IPS-NIHi11 (cell line): Measurements from ENCODE around the gene IL1RAPL2.
A peak's percentile ranks its signal among the peaks of the same experiment; 100 is the strongest.

Experiments
- DNase-seq: peaks from one replicate; pipeline ENCODE4 v3.0.0; 2012; ENCODE audit warnings: mixed read lengths, low spot score

Gene IL1RAPL2

DNA sequence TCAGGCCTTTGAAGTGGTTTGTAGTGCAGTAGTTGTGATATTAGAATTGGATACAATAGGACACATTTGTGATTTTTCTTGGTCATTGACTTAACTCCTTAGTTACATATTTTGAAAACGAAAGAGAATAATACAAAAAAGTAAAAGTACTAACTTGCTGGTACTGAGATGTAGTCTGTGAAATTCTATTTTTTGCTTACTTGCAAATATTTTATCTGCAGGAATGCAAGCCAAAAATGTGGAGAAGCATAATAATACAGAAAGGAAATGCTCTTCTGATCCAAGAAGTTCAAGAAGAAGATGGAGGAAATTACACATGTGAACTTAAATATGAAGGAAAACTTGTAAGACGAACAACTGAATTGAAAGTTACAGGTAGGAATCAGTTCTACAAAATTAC lies 701.2 kb downstream of the IL1RAPL2 start:
- no peak for DNase-seq

GRCh38 chrX:105269386-105269785 lies 703.4 kb downstream of the IL1RAPL2 start:
- DNase-seq, result no peak

- no peak for DNase-seq
Observed at GRCh38 chrX:105273326-105273725, 707.3 kb downstream of the IL1RAPL2 start.

DNA sequence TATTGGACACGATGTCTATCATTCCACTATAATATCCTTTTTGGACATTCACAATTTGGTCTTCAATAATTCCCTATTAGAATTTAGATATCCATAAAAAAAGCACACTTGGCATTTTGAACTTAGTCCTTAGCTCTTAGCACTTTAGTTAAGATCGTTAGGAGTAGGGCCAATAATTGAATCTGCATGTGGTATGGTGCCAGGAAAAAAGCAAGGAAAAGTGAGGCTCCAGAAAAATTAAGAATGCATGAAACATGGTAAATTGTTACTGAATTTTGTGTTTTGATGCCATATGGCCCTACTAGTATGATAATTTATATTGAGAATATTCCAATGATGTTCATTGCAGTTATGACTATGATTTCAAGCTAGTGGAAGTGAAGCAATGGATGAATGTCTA lies 708.1 kb downstream of the IL1RAPL2 start:
- no peak for DNase-seq

DNA sequence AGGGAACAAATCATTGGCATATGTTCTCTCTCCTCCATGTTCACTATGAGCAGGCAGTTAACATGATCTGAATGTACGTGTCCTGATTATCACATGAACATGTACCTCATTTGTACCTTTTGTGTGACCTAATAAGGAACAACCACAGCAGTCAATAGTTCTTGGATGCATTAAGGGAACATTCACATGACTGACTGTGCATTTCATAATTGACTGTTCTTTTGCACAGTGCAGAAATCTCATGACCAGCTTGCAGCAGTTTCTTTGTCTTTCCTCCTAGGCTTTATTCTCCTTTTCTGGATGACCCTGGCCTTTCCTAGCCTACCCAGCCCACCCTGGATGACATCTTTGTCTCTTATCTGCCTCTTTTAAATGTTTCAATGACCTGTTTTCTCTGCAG lies 711.1 kb downstream of the IL1RAPL2 start:
- DNase-seq, result no peak

- no peak for DNase-seq
Observed at GRCh38 chrX:105282077-105282476, 716.1 kb downstream of the IL1RAPL2 start.

DNA sequence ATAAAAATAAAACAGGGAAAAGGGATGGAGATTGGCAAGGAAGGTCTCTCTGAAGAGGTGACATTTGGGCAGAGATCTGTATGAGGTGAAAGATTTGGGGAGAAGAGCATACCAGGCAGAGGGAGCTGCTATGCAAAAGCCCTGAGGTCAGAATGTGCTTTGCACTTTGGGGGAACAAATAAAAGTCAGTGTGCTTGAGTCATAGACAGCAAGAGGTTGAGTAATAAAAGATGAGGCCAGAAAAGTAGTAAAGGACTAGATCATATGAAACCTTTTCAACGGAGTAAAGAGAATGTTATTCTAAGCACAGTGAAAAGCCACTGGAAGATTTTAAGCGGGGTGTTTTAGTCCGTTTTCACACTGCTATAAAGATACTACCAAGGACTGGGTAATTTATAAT lies 731.0 kb downstream of the IL1RAPL2 start:
- DNase-seq, result no peak

DNA sequence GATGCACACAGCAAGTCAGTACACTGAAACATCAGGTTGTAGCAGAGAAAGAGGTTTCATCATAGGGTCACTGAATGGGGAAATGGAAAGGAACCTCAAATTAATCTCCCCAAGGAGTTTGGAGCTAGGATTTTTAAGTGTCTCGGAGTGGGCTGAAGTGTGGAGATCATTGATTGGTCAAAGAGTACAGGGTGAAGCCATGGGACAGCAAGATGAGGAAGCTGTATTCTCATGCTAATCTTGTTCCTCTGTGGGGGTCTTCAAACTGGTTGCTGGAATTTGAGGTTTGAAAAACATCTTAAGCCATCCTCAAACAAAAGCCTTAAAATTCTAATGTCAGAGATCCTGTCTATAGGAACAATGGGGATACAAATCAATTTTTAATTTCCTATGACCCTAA lies 733.3 kb downstream of the IL1RAPL2 start:
- peak; percentile 10 for DNase-seq

DNA sequence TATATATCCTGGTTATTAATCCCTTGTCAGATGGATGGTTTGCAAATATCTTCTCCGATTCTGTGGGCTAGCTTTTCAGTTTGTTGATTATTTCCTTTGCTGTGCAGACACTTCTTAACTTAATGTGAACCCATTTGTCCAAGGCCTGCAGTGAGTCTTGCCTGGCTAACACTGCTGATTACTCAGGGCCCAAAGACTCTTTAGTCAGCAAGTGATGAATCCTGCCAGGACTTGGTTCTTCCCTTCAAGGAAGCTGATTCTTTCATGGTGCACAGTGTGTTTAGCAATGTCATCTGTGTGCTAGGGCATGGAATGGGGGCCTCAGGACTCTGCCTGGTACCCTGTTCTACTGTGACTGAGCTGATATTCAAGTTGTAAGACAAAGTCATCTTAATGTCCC lies 736.2 kb downstream of the IL1RAPL2 start:
- DNase-seq, result no peak

DNA sequence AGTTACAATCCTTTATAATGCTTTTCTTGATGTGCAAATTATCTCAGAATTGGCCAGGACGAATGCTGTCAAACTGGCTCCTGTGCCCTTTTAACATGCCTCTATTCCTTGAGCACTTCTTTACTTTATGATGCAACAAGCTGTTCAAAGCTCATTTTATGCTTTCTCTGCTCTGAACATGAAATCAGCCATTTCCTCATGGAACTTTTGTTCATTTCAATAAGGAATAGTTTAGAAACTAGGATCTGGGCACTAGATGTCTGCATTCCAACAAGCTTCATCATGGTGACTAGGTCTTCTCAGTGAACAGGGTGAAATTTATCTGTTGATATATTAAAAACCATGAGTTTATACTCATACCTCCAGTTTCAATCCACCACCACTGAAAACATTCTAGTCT lies 741.8 kb downstream of the IL1RAPL2 start:
- DNase-seq, result no peak

- no peak for DNase-seq
Observed at GRCh38 chrX:105313596-105313995, 747.6 kb downstream of the IL1RAPL2 start.

- DNase-seq, result no peak
Observed at GRCh38 chrX:105314458-105314857, 748.5 kb downstream of the IL1RAPL2 start.

GRCh38 chrX:105315248-105315647 lies 749.2 kb downstream of the IL1RAPL2 start:
- DNase-seq, result no peak

- DNase-seq, result no peak
Observed at GRCh38 chrX:105317117-105317516, 751.1 kb downstream of the IL1RAPL2 start.

DNA sequence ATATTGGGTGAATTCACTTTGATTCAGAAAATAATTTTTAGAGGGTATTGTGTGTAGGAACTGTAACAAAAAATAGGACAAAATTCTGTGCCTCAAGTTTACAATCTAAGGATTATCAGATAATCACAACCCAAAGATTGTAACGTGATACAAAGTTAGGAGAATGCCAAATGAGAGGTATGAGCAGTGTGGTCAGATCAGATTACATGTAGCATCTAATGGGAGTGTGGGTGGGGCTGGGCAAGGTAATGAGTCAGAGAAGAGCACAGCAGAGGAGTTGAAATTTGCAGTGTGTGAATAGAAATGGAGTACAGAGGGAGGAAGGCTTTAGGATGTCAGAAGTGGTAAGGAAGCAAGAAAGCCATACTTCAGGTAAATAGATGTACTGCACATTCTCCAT lies 757.9 kb downstream of the IL1RAPL2 start:
- peak; percentile 5 for DNase-seq

DNA sequence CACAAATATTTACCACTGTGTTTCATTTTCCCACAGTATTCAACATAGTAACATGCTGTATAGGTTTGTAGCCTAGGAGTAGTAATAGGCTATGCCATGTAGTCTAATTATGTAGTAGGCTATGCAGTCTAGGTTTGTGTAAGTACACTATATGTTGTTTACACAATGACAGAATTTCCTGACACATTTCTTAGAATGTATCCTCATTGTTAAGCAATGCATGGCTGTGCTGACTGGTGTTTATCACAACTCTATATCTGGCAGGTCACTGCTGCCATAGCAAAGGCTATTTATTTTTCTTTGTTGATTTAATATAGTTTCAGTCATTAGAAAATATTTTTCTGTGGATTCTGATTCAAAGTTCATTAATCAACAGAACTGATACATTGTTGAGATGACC lies 762.8 kb downstream of the IL1RAPL2 start:
- DNase-seq, result no peak

DNA sequence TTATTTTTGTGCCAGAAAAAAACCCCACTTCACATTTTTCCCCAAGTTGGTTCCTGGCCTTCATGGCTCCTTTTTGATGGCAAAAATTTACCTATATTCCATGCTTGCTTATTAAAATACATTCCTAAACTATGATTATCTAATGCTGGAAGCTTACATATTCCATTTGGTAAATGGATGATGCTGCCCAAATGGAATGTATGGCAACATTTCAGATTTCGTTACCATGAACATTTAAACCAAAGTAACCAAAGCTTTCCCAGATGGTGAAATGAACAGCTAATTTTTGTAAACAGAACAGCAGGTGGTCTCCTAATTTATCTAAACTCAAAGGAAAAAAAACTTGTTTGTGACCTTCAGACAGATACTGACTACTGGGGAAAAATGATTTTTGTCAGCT lies 765.2 kb downstream of the IL1RAPL2 start:
- DNase-seq, result no peak

DNA sequence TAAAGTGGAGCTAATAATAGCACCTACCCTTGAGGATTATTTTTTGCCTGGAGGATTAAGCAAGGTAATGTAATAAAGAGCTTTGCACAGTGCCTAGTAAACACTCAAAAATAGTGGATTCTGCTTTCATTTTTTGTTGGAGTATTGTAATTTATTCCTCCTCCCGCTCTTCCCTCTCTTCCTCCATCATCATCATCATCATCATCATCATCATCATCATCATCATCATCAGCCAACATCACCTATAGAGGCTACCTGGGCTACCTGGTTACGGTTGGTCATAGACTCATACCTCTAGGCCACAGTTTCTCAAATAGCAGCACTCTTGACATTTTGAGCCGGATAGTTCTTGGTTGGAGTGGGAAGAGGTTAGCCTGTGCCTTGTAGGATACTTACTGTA lies 781.4 kb downstream of the IL1RAPL2 start:
- no peak for DNase-seq

GRCh38 chrX:105349476-105349875 lies 783.5 kb downstream of the IL1RAPL2 start:
- no peak for DNase-seq

- DNase-seq, result no peak
Observed at GRCh38 chrX:105375816-105376215, 809.8 kb downstream of the IL1RAPL2 start.

DNA sequence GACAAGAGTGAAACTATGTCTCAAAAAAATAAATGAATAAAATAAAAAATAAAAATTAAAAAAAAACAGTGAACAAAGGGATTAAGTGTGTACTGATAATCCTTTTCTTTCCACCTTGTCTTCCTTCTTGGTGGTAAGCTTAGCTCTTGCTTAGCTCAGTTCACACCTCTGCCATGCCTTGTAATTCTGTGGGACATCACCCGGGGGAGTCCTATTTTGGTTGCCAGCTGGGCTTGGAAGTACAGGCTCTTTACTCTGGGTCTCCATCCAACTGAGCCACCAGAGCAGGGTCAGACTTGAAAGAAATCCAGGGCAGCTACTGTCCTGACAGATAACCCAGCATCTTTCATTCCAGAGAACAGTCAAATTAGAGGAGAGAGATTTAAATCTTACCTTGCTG lies 858.7 kb downstream of the IL1RAPL2 start:
- no peak for DNase-seq

GRCh38 chrX:105451401-105451800 lies 885.4 kb downstream of the IL1RAPL2 start:
- DNase-seq, result no peak

- DNase-seq, result no peak
Observed at GRCh38 chrX:105458846-105459245, 892.8 kb downstream of the IL1RAPL2 start.

- DNase-seq, result no peak
Observed at GRCh38 chrX:105460376-105460775, 894.4 kb downstream of the IL1RAPL2 start.

DNA sequence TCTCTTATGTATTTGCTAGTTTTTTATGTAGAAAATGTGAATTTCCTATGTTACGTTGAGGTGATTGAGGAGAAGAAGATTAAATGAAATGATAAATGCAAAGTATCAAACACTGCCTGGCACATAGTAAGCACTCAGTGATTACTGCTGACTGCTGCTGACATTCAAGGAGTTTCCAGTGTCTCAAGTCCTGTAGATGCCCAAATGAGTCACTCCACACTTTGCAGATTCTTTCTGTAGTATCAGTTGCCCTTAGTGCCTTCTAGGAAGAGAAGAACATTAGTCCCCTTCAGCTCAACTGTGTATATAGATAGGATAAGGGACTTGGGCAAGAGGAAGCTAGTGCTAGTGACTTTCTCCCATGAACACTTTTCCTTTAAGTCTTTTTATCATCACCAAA lies 895.0 kb downstream of the IL1RAPL2 start:
- no peak for DNase-seq
